Activated T-helper 1 cell treated with anti-CD3 and anti-CD28 coated beads, Interleukin-12 subunit alpha, Interleukin-12 subunit beta, Interleukin-2, Interleukin-4 antibody, amounts not matched to agents 30 ng/mL and 10 ng/mL and 1 ng/mL, durations not matched to agents 14 hours and 24 hours and 36 hours (primary cell): Measurements from ENCODE around the gene ZSCAN23. TPM values are rescaled to one million over a fixed set of nuclear protein-coding genes. Genes with fewer than 3 reads are reported as not detected.

Experiments
- DNase-seq: peaks from one replicate; pipeline ENCODE4 v3.0.0; 2021; ENCODE audit warnings: low spot score
- H3K27ac Mint-ChIP-seq: one replicate; pipeline ENCODE4 v1.8.0; 2021; ENCODE audit warnings: mild to moderate bottlenecking, mixed read lengths
- H3K27me3 Mint-ChIP-seq: one replicate; pipeline ENCODE4 v1.8.0; 2022; ENCODE audit warnings: mild to moderate bottlenecking, moderate library complexity, mixed read lengths; ENCODE audit not compliant: insufficient read depth
- H3K36me3 Mint-ChIP-seq: one replicate; pipeline ENCODE4 v1.8.0; 2021; ENCODE audit warnings: low read depth, mixed read lengths
- H3K4me1 Mint-ChIP-seq: one replicate; pipeline ENCODE4 v1.8.0; 2021; ENCODE audit warnings: low read depth, mixed read lengths
- H3K4me3 Mint-ChIP-seq: one replicate; pipeline ENCODE4 v1.8.0; 2021; ENCODE audit warnings: mild to moderate bottlenecking, moderate library complexity, mixed read lengths
- H3K9me3 Mint-ChIP-seq: one replicate; pipeline ENCODE4 v1.8.0; 2021; ENCODE audit warnings: mixed read lengths
- intact Hi-C: fragments of 100-400 bp; cut with micrococcal nuclease; formaldehyde crosslinking; loops from one replicate; pipeline ENCODE4 v1.15.1; 2024
- total RNA-seq: library from RNA; stranded (reverse); gene quantifications from 2 replicates; pipeline ENCODE4 v1.2.3, GENCODE V29; 2022

Gene ZSCAN23
- 1.1 and 2.2 TPM in 2 replicates for total RNA-seq

DNA sequence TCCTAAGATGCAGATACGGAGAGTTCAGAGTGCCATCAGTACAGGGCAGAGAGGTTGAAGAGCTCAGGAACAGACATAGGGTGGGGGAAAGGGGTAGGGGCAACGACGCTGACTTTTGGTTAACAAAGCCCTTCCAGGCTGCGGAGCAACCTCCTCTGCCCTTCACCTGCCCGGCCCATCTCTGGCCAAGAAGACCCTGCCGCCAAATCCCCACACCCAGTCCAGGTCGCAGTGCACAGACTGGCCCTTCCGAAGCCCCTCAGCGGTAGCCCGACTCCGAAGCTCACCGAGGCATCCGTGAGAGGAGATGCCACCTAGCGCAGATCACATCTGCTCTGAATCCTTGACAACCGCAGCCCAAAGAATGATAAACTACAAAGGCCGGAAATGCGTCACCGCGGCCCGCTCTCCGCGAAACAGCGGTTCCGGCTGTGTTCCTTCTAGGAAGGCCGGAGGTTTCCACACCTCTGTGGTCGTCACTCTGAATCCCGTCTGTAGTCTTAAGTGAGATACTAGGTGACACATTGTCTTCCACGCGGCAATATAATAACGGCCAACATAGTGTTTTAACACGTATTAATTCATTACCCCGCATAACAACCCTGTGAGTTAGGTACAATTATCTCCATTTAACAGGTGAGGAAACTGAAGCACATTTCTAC, at the start of gene ZSCAN23:
TSS of gene ZSCAN23 (minus strand) at position 380 of the 662 bp plus-strand sequence. CDS start 7,225 bp downstream, outside the sequence.
- Mint-ChIP-seq H3K9me3 (peaks cover 19% of the 10 kb centered on the region), H3K4me3 (peak within 1 kb of the TSS; percentile 98), H3K27me3 (peaks cover 16% of the 10 kb centered on the region), H3K36me3 (peaks cover 16% of the 10 kb centered on the region), H3K27ac (peak within 1 kb of the TSS; percentile 89), H3K4me1 (peaks cover 41% of the 10 kb centered on the region)
- DNase-seq: peak; percentile 79
- intact Hi-C loops: loop anchor here (1.0 to 5.0 kb wide), 5 partner anchors 31 to 231 kb away; partner anchors contain the start of genes ZKSCAN3 and ZSCAN12

DNA sequence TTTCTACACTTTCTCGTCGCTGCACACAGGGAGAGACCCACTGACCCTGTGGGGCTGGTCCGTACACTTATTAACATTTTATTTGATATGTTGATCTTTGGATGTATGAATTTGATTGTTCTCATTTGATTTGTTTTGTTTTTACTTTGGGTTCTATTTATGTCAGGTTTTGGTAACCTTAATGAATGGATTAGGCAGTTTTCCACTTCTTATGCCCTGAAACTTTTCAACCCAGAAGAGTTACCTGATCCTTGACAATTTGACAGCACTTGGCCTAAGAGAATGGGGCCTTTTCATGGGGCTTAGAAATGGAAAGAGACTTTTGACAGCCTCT, 48.7 kb upstream of the ZSCAN23 start:
- Mint-ChIP-seq H3K9me3 (no peaks in the 10 kb centered on the region), H3K4me3 (no peak overlapping the region), H3K27me3 (peaks cover 38% of the 10 kb centered on the region), H3K4me1 (peaks cover 21% of the 10 kb centered on the region), H3K27ac (no peak overlapping the region), H3K36me3 (peaks cover 2% of the 10 kb centered on the region)
- no peak for DNase-seq
- intact Hi-C loops: no loop called here

DNA sequence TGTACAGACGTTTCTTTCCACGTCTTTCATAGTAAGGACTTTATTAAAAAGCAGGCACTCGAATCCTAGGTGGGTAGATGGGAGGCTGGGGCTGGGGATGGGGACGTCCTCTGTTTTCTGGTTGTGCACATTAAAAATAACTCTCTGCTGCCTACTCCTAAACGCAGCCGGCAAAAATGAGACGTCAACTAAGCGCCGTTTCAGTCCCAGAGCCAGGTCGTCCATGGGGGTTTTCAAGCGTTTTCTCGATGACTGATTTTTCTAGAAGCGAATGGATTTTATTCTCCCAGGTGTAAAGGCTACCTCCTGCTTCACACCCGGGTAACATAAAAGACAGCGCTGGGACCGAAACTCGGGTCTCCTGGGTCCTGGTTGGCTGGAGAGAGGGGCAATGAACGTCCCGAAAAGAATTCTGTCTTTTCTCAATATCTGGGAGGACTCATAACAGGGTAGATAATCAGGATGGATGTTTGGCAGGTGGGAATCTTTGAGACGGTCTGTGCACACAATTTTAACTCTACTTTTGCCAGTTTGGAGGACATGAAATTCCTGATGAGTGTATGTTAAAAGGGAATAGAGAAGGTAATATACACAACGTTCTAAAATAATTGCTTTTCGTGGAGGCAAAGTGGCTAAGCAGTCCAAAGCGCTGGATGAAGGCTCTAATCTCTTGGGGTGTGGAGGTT, 47.1 kb upstream of the ZSCAN23 start:
- H3K36me3 Mint-ChIP-seq: peaks cover 2% of the 10 kb centered on the region
- peaks cover 23% of the 10 kb centered on the region for H3K4me1 Mint-ChIP-seq
- intact Hi-C loops: no loop called here
- DNase-seq: no peak
- peak overlapping the region; percentile 78 for H3K4me3 Mint-ChIP-seq
- peaks cover 45% of the 10 kb centered on the region for H3K27me3 Mint-ChIP-seq
- peaks cover under 1% of the 10 kb centered on the region for H3K9me3 Mint-ChIP-seq
- peak overlapping the region; percentile 59 for H3K27ac Mint-ChIP-seq

DNA sequence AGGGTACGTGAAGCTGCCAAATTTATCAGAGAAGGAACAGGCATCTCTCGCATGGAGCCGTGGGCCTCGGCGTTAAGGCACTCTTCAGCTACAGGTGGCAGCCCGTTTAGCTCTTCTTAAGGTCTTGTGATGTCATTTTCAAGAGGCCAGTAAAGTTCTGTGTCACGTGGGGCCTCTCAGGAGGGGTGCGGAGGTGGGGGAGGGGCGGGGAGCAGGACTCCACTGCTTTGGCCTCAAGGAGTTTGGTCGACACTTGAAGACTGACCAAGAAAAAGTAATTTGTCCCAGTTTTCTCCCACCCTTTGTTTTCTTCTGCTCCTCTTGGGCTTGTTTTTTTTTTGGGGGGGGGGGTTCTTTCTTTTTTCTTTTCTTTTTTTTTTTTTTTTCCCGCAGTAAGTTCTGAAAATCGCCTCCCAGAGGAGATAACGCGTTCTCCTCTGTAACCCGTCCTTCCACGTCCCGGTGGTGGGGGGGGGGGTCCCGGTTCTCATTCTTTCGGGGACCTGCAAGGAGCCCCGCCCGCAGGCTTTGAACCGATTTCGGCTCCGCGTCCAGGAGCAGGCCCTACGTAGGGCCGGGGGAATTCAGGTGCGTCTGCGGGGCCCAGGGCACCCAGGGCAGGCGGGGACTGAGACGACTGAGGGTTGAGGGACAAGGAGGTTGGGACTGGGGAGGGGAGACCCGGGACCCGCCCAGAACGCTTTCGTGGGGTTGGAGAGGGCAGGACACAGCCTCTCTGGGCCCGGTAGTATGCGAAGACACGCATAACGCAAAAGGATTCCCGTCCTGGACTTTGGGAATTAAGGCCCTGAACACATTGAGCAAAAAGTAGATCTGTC, 46.3 kb upstream of the ZSCAN23 start:
- Mint-ChIP-seq H3K27ac (peak overlapping the region; percentile 77), H3K27me3 (peaks cover 48% of the 10 kb centered on the region)

DNA sequence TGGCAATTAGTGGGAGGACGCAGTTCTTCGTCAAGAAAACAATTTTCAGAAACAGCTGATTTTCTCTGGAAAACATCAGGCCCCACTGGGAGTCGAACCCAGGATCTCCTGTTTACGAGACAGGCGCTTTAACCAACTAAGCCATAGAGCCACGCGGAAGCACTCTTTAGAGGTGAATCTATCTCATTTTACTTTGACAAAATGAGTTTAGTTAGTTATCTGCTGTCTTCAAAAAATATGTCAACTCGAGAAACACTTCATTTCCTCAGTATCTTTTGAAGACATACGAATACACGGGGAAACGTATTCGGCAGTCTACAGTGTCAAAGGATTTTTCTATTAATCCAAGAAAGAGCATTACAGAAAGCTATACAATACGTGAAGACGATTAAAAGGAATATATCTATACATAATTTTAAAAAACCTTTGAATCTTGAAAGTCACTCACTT, 45.6 kb upstream of the ZSCAN23 start:
- Mint-ChIP-seq H3K27me3 (peaks cover 44% of the 10 kb centered on the region), H3K9me3 (peaks cover 4% of the 10 kb centered on the region), H3K4me1 (peaks cover 27% of the 10 kb centered on the region), H3K27ac (peak overlapping the region; percentile 77), H3K4me3 (peak overlapping the region; percentile 78), H3K36me3 (peaks cover 2% of the 10 kb centered on the region)
- intact Hi-C loops: loop anchor here (1.0 to 5.0 kb wide), 5 partner anchors 15 to 277 kb away; partner anchors contain the start of genes ZSCAN12 and ZSCAN23
- DNase-seq: no peak

More for the DNA sequence above, 46.3 kb upstream of the ZSCAN23 start:
- peaks cover 2% of the 10 kb centered on the region for H3K36me3 Mint-ChIP-seq
- H3K4me3 Mint-ChIP-seq: peak overlapping the region; percentile 78
- intact Hi-C loops: loop anchor here (1.0 to 5.0 kb wide), 5 partner anchors 15 to 277 kb away; partner anchors contain the start of genes ZSCAN12 and ZSCAN23
- H3K4me1 Mint-ChIP-seq: peaks cover 27% of the 10 kb centered on the region
- peaks cover 4% of the 10 kb centered on the region for H3K9me3 Mint-ChIP-seq
- peak; percentile 24 for DNase-seq

DNA sequence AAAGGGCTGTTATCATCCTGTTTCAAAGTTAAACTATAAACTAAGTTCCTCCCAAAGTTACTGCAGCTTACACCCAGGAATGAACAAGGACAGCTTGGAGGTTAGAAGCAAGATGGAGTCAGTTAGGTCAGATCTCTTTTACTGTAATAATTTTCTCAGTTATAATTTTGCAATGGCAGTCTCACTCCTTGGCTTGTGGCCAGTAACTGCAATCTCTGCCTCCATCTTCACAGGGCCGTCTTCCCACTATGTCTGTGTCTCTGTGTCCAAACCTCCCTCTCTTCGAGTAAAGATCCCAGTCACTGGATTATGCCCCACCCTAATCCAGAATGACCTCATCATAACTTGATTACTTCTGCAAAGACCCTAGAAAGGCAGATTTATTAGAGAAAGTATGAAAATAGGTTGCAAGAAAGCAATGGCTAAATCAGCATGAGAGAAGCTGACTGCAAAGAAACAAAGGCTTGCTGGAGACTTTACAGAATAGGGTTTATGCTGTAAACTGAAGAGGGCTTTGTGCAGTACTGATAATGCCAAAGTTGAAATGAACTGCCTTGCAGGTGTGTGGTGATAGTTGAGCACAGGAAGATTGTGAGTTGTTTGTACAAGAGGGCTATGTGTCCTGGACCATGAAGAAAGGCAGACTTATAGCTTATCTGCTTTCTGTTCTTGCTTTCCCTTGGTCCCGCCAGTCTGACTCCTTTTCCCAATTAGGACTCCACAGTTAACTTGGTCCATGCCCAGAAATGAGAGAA, 43.9 kb upstream of the ZSCAN23 start:
- intact Hi-C loops: loop anchor here (5.0 kb wide), 3 partner anchors 45 to 275 kb away; partner anchors contain the start of genes ZSCAN12 and ZSCAN23
- Mint-ChIP-seq H3K9me3 (peaks cover 4% of the 10 kb centered on the region), H3K36me3 (peaks cover 2% of the 10 kb centered on the region), H3K27me3 (peaks cover 45% of the 10 kb centered on the region), H3K4me1 (peaks cover 27% of the 10 kb centered on the region), H3K27ac (no peak overlapping the region), H3K4me3 (no peak overlapping the region)
- DNase-seq: no peak

DNA sequence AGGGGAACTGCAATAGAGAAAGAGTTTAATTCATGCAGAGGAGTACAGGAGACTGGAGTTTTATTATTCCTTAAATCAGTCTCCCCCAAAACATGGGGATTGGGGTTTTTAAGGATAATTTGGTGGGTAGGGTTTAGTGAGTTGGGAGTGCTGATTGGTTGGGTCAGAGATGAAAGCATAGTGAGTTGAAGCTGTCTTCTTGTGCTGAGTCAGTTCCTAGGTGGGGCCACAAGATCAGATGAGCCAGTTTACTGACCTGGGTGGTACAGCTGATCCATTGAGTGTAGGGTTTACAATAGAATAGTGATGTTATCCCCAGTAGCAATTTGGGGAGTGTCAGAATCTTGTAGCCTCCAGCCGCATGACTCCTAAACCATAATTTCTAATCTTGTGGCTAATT, 43.2 kb upstream of the ZSCAN23 start:
- no peak for DNase-seq
- Mint-ChIP-seq H3K27me3 (peaks cover 47% of the 10 kb centered on the region), H3K36me3 (peaks cover 2% of the 10 kb centered on the region), H3K9me3 (peaks cover 4% of the 10 kb centered on the region), H3K4me3 (no peak overlapping the region), H3K27ac (no peak overlapping the region), H3K4me1 (peaks cover 27% of the 10 kb centered on the region)
- intact Hi-C loops: loop anchor here (5.0 kb wide), 3 partner anchors 44 to 274 kb away; partner anchors contain the start of genes ZSCAN12 and ZSCAN23

DNA sequence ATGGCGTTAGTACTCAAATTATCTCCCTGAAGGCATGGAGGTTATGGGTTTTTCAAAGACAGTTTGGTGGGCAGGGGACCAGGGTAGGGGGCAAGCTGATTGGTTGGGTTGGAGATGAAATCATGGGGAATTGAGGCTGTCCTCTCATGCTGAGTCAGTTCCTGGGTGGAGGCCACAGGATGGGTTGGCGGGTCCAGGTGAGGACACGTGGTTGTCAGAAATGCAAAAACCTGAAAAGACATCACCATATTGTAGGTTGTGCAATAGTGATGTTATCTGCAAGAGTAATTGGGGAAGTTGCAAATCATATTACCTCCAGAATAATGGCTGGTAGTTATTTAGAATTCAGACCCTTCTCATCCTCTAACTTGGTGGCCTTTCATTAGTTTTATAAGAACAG, 42.2 kb upstream of the ZSCAN23 start:
- no peak for DNase-seq
- no peak overlapping the region for H3K4me3 Mint-ChIP-seq
- H3K4me1 Mint-ChIP-seq: peaks cover 24% of the 10 kb centered on the region
- H3K9me3 Mint-ChIP-seq: peaks cover 4% of the 10 kb centered on the region
- peaks cover 50% of the 10 kb centered on the region for H3K27me3 Mint-ChIP-seq
- intact Hi-C loops: loop anchor here (5.0 kb wide), 3 partner anchors 43 to 273 kb away; partner anchors contain the start of genes ZSCAN12 and ZSCAN23
- H3K36me3 Mint-ChIP-seq: peaks cover 2% of the 10 kb centered on the region
- H3K27ac Mint-ChIP-seq: no peak overlapping the region

DNA sequence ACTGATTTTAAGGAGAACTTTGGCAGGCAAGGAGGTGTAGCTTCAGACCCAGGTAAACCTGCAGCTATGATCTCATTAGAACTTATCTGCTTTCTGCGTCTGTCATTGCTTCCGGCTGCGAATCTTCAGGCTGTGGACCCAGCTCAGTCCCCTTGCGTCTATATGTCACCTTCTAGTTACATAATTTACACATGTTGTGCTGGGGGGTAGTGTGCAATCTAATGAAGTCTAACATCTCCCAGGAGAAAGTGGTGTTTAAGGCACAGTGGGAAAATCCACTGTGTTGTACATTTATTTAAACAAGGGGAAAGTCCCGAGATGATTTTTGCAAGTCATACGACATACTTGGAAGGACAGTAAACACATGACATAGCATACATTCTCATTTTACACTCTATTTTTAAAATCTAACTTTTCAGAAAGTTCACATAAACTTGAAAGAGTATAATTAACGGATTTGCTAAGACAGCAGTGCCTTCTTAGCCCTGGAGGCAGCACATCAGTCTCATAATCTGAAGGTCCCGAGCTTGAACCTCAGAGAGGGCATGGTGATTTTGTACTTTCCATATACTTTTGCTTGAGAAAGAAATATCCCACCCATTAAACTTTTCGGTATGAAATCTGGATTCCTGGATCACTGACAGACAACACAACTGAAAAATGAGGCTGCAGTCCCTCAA, 37.1 kb upstream of the ZSCAN23 start:
- DNase-seq: no peak
- H3K4me3 Mint-ChIP-seq: no peak overlapping the region
- H3K27me3 Mint-ChIP-seq: peaks cover 61% of the 10 kb centered on the region

DNA sequence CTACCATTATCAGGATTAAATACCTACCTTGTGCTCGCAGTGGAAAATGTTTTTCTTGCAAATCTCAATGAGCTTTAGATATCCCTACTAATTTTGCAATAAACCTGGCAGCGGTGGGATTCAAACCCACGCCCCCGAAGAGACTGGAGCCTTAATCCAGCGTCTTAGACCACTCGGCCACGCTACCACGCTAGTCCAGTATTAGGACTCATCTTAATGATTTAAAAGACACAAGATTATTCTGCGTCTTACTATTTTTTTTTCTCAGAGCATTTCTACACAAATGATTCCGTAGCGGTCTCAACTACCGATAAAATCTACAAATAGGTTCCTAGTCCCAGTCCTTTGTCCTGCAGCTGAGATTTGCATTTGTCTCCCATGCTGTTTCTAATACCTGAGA, 35.2 kb upstream of the ZSCAN23 start:
- Mint-ChIP-seq H3K36me3 (no peaks in the 10 kb centered on the region), H3K9me3 (no peaks in the 10 kb centered on the region), H3K27me3 (peaks cover 73% of the 10 kb centered on the region), H3K27ac (no peak overlapping the region), H3K4me3 (no peak overlapping the region), H3K4me1 (peaks cover 11% of the 10 kb centered on the region)
- no peak for DNase-seq
- intact Hi-C loops: loop anchor here (10.0 kb wide), 2 partner anchors 166 to 506 kb away; no protein-coding TSS in a partner anchor

More for the DNA sequence above, 37.1 kb upstream of the ZSCAN23 start:
- H3K36me3 Mint-ChIP-seq: no peaks in the 10 kb centered on the region
- peaks cover 4% of the 10 kb centered on the region for H3K9me3 Mint-ChIP-seq
- intact Hi-C loops: no loop called here
- no peak overlapping the region for H3K27ac Mint-ChIP-seq
- peaks cover 4% of the 10 kb centered on the region for H3K4me1 Mint-ChIP-seq

DNA sequence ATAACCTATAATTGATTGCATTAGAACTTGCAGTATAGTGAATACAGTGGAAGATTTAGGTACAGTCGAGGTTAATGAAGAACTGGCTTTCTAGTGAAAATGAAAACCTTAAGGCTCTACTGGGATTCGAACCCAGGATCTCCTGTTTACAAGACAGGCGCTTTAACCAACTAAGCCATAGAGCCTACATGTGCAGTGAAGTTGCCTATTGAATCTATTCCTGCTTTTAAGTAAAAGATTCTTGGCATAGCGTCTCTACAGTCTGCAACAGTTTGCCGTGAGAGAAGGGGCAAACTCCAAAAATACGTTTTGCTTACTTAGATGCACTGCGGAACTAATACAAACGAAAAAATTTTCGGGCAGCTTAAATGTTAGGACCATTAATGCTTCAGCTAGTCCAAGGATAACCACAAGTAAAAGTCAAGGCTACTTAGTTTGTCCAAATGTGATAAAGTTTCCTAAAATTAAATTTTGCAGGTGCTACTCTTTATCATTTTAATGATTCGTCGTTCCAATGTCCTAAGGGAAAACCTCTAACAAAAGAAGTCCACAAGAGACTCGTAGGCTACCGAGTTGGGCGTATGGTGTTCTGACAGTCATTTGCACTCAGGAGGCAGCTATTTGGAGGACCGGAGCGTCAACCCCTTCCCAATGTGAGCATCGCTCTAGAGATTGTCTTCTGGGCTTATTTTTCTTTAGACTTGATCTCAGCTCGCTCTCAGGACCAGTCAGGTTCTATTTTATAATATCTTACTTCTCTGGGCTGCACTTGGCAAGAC, 31.3 kb upstream of the ZSCAN23 start:
- peaks cover 11% of the 10 kb centered on the region for H3K4me1 Mint-ChIP-seq
- no peak overlapping the region for H3K27ac Mint-ChIP-seq
- no peaks in the 10 kb centered on the region for H3K36me3 Mint-ChIP-seq
- peaks cover 62% of the 10 kb centered on the region for H3K27me3 Mint-ChIP-seq
- intact Hi-C loops: loop anchor here (1.0 to 10.0 kb wide), 5 partner anchors 15 to 510 kb away; partner anchors contain the start of genes ZSCAN12 and ZSCAN23
- DNase-seq: no peak
- H3K9me3 Mint-ChIP-seq: no peaks in the 10 kb centered on the region
- H3K4me3 Mint-ChIP-seq: peak overlapping the region; percentile 75
